ENCODE measurements around the gene ZNF507. TPM values are rescaled to one million over a fixed set of nuclear protein-coding genes. Genes with fewer than 3 reads are reported as not detected.

Gene ZNF507
- polyA plus RNA-seq: 4.6 and 4.7 TPM in 2 replicates

DNA sequence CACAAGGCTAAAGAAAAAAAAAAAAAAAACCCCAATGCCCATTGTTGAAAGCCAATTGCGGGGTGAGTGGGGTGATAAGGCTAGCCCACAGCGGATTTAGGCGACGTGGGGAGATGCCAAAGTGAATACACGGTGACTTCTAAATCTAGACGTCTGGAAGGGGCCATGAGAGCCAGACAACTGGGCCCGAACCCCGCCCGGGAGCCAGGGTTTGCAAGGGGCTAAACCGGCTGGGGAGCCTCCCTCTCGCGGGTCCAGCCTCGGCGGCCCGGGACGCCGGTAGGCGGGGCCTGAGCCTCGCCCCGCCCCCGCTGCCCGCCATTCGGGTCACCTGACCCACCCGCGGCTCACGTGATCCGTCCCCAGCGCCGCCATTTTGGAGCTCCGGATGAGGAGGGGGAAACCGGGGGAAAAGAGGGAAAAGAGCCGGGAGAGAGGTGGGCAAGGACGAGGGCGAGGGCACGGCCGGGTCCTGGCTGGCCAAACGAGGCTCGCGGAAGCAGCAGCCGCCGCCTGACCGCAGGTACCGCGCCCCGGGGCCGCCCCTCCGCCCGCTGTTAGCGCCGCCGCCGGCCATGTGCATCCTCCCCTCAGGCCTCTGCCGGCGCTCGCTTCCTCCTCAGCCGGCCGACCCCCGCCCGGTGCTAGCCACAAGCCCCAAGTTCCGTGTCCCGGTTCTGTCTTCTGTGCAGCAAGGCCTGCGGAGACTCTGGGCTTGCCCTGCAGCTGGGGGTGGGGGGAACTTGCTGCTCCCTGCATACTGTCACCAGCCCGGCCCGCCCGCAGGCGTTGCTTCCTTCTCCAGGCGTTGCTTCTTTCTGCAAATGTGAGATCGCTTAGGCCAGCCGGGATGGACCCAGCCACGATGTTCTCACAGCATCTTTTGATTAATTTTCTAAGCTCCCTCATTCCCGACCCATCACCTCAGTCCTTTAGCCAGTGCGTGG, at the start of gene ZNF507:
TSS of gene ZNF507 (plus strand) at position 350 of the 947 bp plus-strand sequence. CDS start 7,221 bp downstream, outside the sequence.

GRCh38 chr19:32405431-32406160, 60.2 kb downstream of the ZNF507 start, which contains the start of gene DPY19L3:
DPY19L3 (plus strand) TSS chr19:32405770; CDS start chr19:32408254, 2,484 bp downstream.

Other genes starting within 250 kb of the ZNF507 start
- 9.1 and 11.5 TPM in 2 replicates for gene DPY19L3, start 60.2 kb downstream of the ZNF507 start, polyA plus RNA-seq
- 274 and 277 TPM in 2 replicates for gene PDCD5, start 235.6 kb downstream of the ZNF507 start, polyA plus RNA-seq

Data from Purkinje cell (primary cell).